Endodermal cell (in vitro differentiated cells): ENCODE measurements around the gene ANXA8. TPM values are rescaled to one million over a fixed set of nuclear protein-coding genes. Genes with fewer than 3 reads are reported as not detected.

Source experiments
- DNase-seq: peaks from one replicate; pipeline ENCODE4 v3.0.0-alpha.2; 2017
- H3K27ac ChIP-seq: 2 replicates; pipeline ENCODE4 v1.5.1; 2013; ENCODE audit warnings: mild to moderate bottlenecking, low read depth, low read length, moderate library complexity
- H3K27me3 ChIP-seq: 2 replicates; pipeline ENCODE4 v1.6.1; 2013; ENCODE audit warnings: mild to moderate bottlenecking, low read length, moderate library complexity; ENCODE audit not compliant: insufficient read depth, control insufficient read depth, poor library complexity, severe bottlenecking
- H3K36me3 ChIP-seq: 2 replicates; pipeline ENCODE4 v1.7.0; 2013; ENCODE audit warnings: mild to moderate bottlenecking, low read length, moderate library complexity; ENCODE audit not compliant: control insufficient read depth, insufficient read depth
- H3K4me1 ChIP-seq: one replicate; pipeline ENCODE4 v1.7.0; 2013; ENCODE audit warnings: low read length; ENCODE audit not compliant: control insufficient read depth, insufficient read depth
- H3K4me3 ChIP-seq: 2 replicates; pipeline ENCODE4 v1.5.1; 2013; ENCODE audit warnings: mild to moderate bottlenecking, low read length, moderate library complexity
- H3K9ac ChIP-seq: 2 replicates; pipeline ENCODE4 v1.6.1; 2013; ENCODE audit warnings: mild to moderate bottlenecking, low read length, moderate library complexity; ENCODE audit not compliant: poor library complexity, severe bottlenecking; ENCODE audit errors: extremely low read depth
- H3K9me3 ChIP-seq: 2 replicates; pipeline ENCODE4 v1.6.1; 2013; ENCODE audit warnings: mild to moderate bottlenecking, low read length, moderate library complexity; ENCODE audit not compliant: control insufficient read depth
- H3K27ac Mint-ChIP-seq: 2 replicates; pipeline ENCODE4 v1.8.0; 2020; ENCODE audit warnings: mixed read lengths
- H3K27me3 Mint-ChIP-seq: 2 replicates; pipeline ENCODE4 v1.8.0; 2021; ENCODE audit warnings: mild to moderate bottlenecking, mixed read lengths; ENCODE audit not compliant: insufficient read depth
- H3K36me3 Mint-ChIP-seq: 2 replicates; pipeline ENCODE4 v1.8.0; 2020; ENCODE audit warnings: low read depth, mixed read lengths
- H3K4me1 Mint-ChIP-seq: 2 replicates; pipeline ENCODE4 v1.8.0; 2020; ENCODE audit warnings: mixed read lengths
- H3K4me3 Mint-ChIP-seq: 2 replicates; pipeline ENCODE4 v1.8.0; 2020; ENCODE audit warnings: mild to moderate bottlenecking, moderate library complexity, mixed read lengths
- H3K9me3 Mint-ChIP-seq: 2 replicates; pipeline ENCODE4 v1.8.0; 2020; ENCODE audit warnings: mild to moderate bottlenecking, mixed read lengths
- CTCF ChIP-seq: fragments of 200-600 bp; sonication (generic); conservative IDR thresholded peaks from 2 replicates; pipeline ENCODE4 v1.5.0; 2021; ENCODE audit warnings: antibody characterized with exemption, mild to moderate bottlenecking
- WGBS, 2 experiments: methylation state at CpG; one replicate each; pipeline versions ENCODE4 v1.1.5 to v1.1.7; 2013; ENCODE audit warnings: missing lambda C conversion rate in 2 of 2, mixed read lengths in 1 of 2; ENCODE audit not compliant: insufficient coverage in 1 of 2, insufficient read length in 1 of 2; 5-methylcytosine and 5-hydroxymethylcytosine counted together
- total RNA-seq, 2 donors: library from RNA; stranded (reverse); fragmentation: NEBNext Ultra II Directional in 1 of 2; extraction: Animal tissue kit (Norgen Biotek cat#: 25700) in 1 of 2; gene quantifications; 2 replicates in 1 of 2; 3 replicates in 1 of 2; pipeline ENCODE4 v1.2.1, GENCODE V29; 2021

The ANXA8 gene
- total RNA-seq, 2 donors from 2014 or later: 0.33 to 0.37 TPM

DNA sequence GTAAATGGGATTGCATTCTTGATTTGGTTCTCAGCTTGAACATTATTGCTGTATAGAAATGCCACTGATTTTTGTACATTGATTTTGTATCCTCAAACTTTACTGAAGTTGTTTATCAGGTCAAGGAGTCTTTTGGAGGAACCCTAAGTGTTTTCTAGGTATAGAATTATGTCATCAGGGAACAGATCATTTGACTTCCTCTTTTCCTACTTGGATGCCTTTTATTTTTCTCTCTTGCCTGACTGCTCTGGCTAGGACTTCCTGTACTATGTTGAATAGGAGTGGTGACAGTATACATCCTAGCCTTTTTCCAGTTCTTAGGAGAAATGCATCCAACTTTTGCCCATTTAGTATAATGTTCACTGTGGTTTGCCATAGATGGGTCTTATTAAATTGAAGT is 48.8 kb downstream of the ANXA8 start:
- Histone ChIP-seq H3K27me3 (no peaks in the 10 kb centered on the region), H3K4me3 (no peak overlapping the region), H3K9me3 (no peaks in the 10 kb centered on the region), H3K27ac (no peak overlapping the region), H3K36me3 (no peaks in the 10 kb centered on the region), H3K9ac (no peak overlapping the region), H3K4me1 (no peaks in the 10 kb centered on the region)
- peaks cover 8% of the 10 kb centered on the region for H3K9me3 Mint-ChIP-seq
- no peak for DNase-seq
- H3K27ac Mint-ChIP-seq: no peak overlapping the region
- H3K36me3 Mint-ChIP-seq: no peaks in the 10 kb centered on the region
- peaks cover 2% of the 10 kb centered on the region for H3K4me1 Mint-ChIP-seq
- H3K27me3 Mint-ChIP-seq: peaks cover 28% of the 10 kb centered on the region
- H3K4me3 Mint-ChIP-seq: no peak overlapping the region
- TF ChIP-seq CTCF: no peak

GRCh38 chr10:47425813-47426419 is 58.0 kb downstream of the ANXA8 start:
- DNase-seq: no peak
- no peak overlapping the region for H3K4me3 ChIP-seq
- H3K27me3 Mint-ChIP-seq: peaks cover 25% of the 10 kb centered on the region
- H3K36me3 ChIP-seq: no peaks in the 10 kb centered on the region
- H3K36me3 Mint-ChIP-seq: no peaks in the 10 kb centered on the region
- WGBS, 2 experiments: 92 to 100% methylated on average over 2 to 4 of the region's 4 CpGs
- TF ChIP-seq CTCF: no peak
- no peaks in the 10 kb centered on the region for H3K27me3 ChIP-seq
- no peaks in the 10 kb centered on the region for H3K4me1 ChIP-seq
- H3K4me3 Mint-ChIP-seq: no peak overlapping the region
- no peak overlapping the region for H3K9ac ChIP-seq
- H3K9me3 Mint-ChIP-seq: peaks cover 3% of the 10 kb centered on the region
- no peak overlapping the region for H3K27ac Mint-ChIP-seq
- peaks cover under 1% of the 10 kb centered on the region for H3K4me1 Mint-ChIP-seq
- no peaks in the 10 kb centered on the region for H3K9me3 ChIP-seq
- no peak overlapping the region for H3K27ac ChIP-seq

DNA sequence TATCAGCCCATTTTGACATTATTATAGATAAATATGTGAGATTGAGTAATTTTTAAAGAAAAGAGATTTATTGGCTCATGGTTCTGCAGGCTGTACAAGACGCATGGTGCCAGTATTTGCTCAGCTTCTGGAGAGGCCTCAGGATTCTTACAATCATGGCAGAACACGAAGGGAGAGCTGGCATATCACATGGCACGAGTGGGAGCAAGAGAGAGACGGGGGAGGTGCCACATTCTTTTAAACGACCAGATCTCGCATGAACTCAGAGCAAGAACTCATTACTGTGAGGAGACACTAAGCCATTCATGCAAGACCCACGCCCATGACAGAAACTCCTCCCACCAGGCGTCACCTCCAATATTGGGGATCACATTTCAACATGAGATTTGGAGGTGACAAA is 59.7 kb downstream of the ANXA8 start:
- H3K4me3 ChIP-seq: no peak overlapping the region
- peak; percentile 33 for DNase-seq
- H3K27ac ChIP-seq: no peak overlapping the region
- no peaks in the 10 kb centered on the region for H3K4me1 ChIP-seq
- Mint-ChIP-seq H3K4me1 (peaks cover 6% of the 10 kb centered on the region), H3K36me3 (no peaks in the 10 kb centered on the region), H3K27me3 (peaks cover 10% of the 10 kb centered on the region), H3K9me3 (peaks cover 3% of the 10 kb centered on the region), H3K27ac (no peak overlapping the region), H3K4me3 (no peak overlapping the region)
- no peaks in the 10 kb centered on the region for H3K27me3 ChIP-seq
- no peak overlapping the region for H3K9ac ChIP-seq
- no peaks in the 10 kb centered on the region for H3K36me3 ChIP-seq
- H3K9me3 ChIP-seq: no peaks in the 10 kb centered on the region
- 87 to 96% methylated on average over 2 to 8 of the region's 8 CpGs for WGBS, 2 experiments
- TF ChIP-seq CTCF: no peak
